ENCODE data around the gene CAMTA1. TPM values are rescaled to one million over a fixed set of nuclear protein-coding genes. Genes with fewer than 3 reads are reported as not detected.

CAMTA1 gene
- total RNA-seq, 1 experiment from 2014 or later: 69.5 TPM

- H3K4me3 ChIP-seq (replicated peaks in 1 of 2; ENCODE audit: low read depth in 1 of 2, low read length in 2 of 2): no peak overlapping the region
- H3K27ac ChIP-seq (ENCODE audit: low read depth, low read length): no peak overlapping the region
- CTCF ChIA-PET: no interaction called here
- no peak overlapping the region for H3K4me2 ChIP-seq (ENCODE audit: low read length)
- intact Hi-C loops (cut with micrococcal nuclease): no loop called here
- no peaks in the 10 kb centered on the region for H3K9me2 ChIP-seq (ENCODE audit: insufficient read depth)
- no peak for DNase-seq (ENCODE audit: low read depth, low spot score)
- H3K79me2 ChIP-seq (ENCODE audit: insufficient read depth, low read length): no peaks in the 10 kb centered on the region
- no peaks in the 10 kb centered on the region for H4K20me1 ChIP-seq (ENCODE audit: insufficient read depth)
- ATAC-seq: no peak
- H3K36me3 ChIP-seq (ENCODE audit: control insufficient read depth in 1 of 2, insufficient read depth in 2 of 2, low read length in 2 of 2): no peaks in the 10 kb centered on the region
- no TSS peak for BruUV-seq (replicated peaks)
- RAD21 ChIA-PET (ENCODE audit: low non-redundant PET in 1 of 2, low total read pairs in 2 of 2, uncharacterized antibody in 2 of 2, unreplicated experiment in 2 of 2): no interaction called here
- no peak overlapping the region for H2AFZ ChIP-seq (ENCODE audit: low read depth, low read length, poor library complexity, severe bottlenecking)
- TF ChIP-seq SRF (IDR thresholded peaks at IDR 0.05; ENCODE audit: low read depth) (no peak), EZH2 (IDR thresholded peaks at IDR 0.05) (peak; percentile 95; the same call in 1 of the 2 replicates), MAX (IDR thresholded peaks at IDR 0.05) (no peak), CBX3 (IDR thresholded peaks at IDR 0.05; ENCODE audit: low read depth) (no peak), JUND (IDR thresholded peaks at IDR 0.05) (no peak), CEBPB (IDR thresholded peaks at IDR 0.05; ENCODE audit: low read depth) (no peak), SIN3A (IDR thresholded peaks at IDR 0.05; ENCODE audit: low read depth) (no peak)
- H3K27me3 ChIP-seq (ENCODE audit: insufficient read depth, low read length): peaks cover 81% of the 10 kb centered on the region
- H3K9ac ChIP-seq (ENCODE audit: low read length): no peak overlapping the region
- POLR2A ChIA-PET: no interaction called here
- no peaks in the 10 kb centered on the region for H3K4me1 ChIP-seq (ENCODE audit: control insufficient read depth in 1 of 2, insufficient read depth in 2 of 2, low read length in 2 of 2)
- H3K9me3 ChIP-seq (ENCODE audit: control insufficient read depth in 1 of 2, insufficient read depth in 1 of 2, low read depth in 1 of 2, low read length in 2 of 2): no peaks in the 10 kb centered on the region
These were observed 310.2 kb downstream of the CAMTA1 start for GRCh38 chr1:7095343-7095964.

GRCh38 chr1:7097938-7098592, 312.8 kb downstream of the CAMTA1 start:
- Histone ChIP-seq H3K79me2 (ENCODE audit: insufficient read depth, low read length) (no peaks in the 10 kb centered on the region), H3K4me1 (ENCODE audit: control insufficient read depth in 1 of 2, insufficient read depth in 2 of 2, low read length in 2 of 2) (no peaks in the 10 kb centered on the region), H3K9me2 (ENCODE audit: insufficient read depth) (no peaks in the 10 kb centered on the region), H3K27me3 (ENCODE audit: insufficient read depth, low read length) (peaks cover 67% of the 10 kb centered on the region), H3K27ac (ENCODE audit: low read depth, low read length) (no peak overlapping the region), H3K9ac (ENCODE audit: low read length) (no peak overlapping the region), H3K36me3 (ENCODE audit: control insufficient read depth in 1 of 2, insufficient read depth in 2 of 2, low read length in 2 of 2) (no peaks in the 10 kb centered on the region), H2AFZ (ENCODE audit: low read depth, low read length, poor library complexity, severe bottlenecking) (no peak overlapping the region), H3K4me3 (replicated peaks in 1 of 2; ENCODE audit: low read depth in 1 of 2, low read length in 2 of 2) (no peak overlapping the region), H3K4me2 (ENCODE audit: low read length) (no peak overlapping the region), H4K20me1 (ENCODE audit: insufficient read depth) (no peaks in the 10 kb centered on the region), H3K9me3 (ENCODE audit: control insufficient read depth in 1 of 2, insufficient read depth in 1 of 2, low read depth in 1 of 2, low read length in 2 of 2) (no peaks in the 10 kb centered on the region)
- DNase-seq (ENCODE audit: low read depth, low spot score): no peak
- CTCF ChIA-PET: no interaction called here
- intact Hi-C loops (cut with micrococcal nuclease): no loop called here
- POLR2A ChIA-PET: no interaction called here
- no peak for ATAC-seq
- BruUV-seq (replicated peaks): no TSS peak
- RAD21 ChIA-PET (ENCODE audit: low non-redundant PET in 1 of 2, low total read pairs in 2 of 2, uncharacterized antibody in 2 of 2, unreplicated experiment in 2 of 2): no interaction called here
- TF ChIP-seq ZNF274 (IDR thresholded peaks at IDR 0.05; ENCODE audit: low read depth, low read length) (no peak), JUND (IDR thresholded peaks at IDR 0.05) (no peak), SRF (IDR thresholded peaks at IDR 0.05; ENCODE audit: low read depth) (no peak), YY1 (IDR thresholded peaks at IDR 0.05; ENCODE audit: extremely low read depth, insufficient replicate concordance, low read depth, low read length) (no peak), ZBTB33 (IDR thresholded peaks at IDR 0.05; ENCODE audit: extremely low read depth, insufficient replicate concordance, low read length) (no peak), FOSL1 (IDR thresholded peaks at IDR 0.05; ENCODE audit: low read depth) (no peak), ZFX (IDR thresholded peaks at IDR 0.05) (no peak), CBX3 (IDR thresholded peaks at IDR 0.05; ENCODE audit: low read depth) (no peak), EGR1 (IDR thresholded peaks at IDR 0.05; ENCODE audit: low read depth) (no peak), RAD21 (IDR thresholded peaks at IDR 0.05; ENCODE audit: low read depth) (no peak), REST (IDR thresholded peaks at IDR 0.05; ENCODE audit: low read depth) (no peak)

Measured in HCT116 (cell line).